Neural progenitor cell (in vitro differentiated cells): ENCODE measurements around the gene GATA5. TPM values are rescaled to one million over a fixed set of nuclear protein-coding genes. Genes with fewer than 3 reads are reported as not detected.

Experiments used
- DNase-seq: peaks from one replicate; pipeline ENCODE4 v3.0.0-alpha.2; 2016; ENCODE audit warnings: low spot score
- H2AFZ ChIP-seq: fragments of 200-600 bp; sonication (generic); replicated peaks from 2 replicates; pipeline ENCODE4 v1.6.1; 2016; ENCODE audit warnings: antibody characterized with exemption
- H3F3A ChIP-seq: fragments of 200-600 bp; sonication (generic); 2 replicates; pipeline ENCODE4 v1.6.1; 2016; ENCODE audit warnings: antibody characterized with exemption, low read depth
- H3K27ac ChIP-seq: fragments of 200-600 bp; sonication (generic); 2 replicates; pipeline ENCODE4 v1.5.1; 2016; ENCODE audit warnings: mild to moderate bottlenecking
- H3K27me3 ChIP-seq: fragments of 200-600 bp; sonication (generic); 2 replicates; pipeline ENCODE4 v1.6.1; 2016; ENCODE audit warnings: mild to moderate bottlenecking, moderate library complexity
- H3K36me3 ChIP-seq: fragments of 200-600 bp; sonication (generic); 2 replicates; pipeline ENCODE4 v1.5.1; 2016
- H3K4me1 ChIP-seq: fragments of 200-600 bp; sonication (generic); 2 replicates; pipeline ENCODE4 v1.6.1; 2016; ENCODE audit warnings: mixed run types
- H3K4me2 ChIP-seq: fragments of 200-600 bp; sonication (generic); 2 replicates; pipeline ENCODE4 v1.6.1; 2016
- H3K4me3 ChIP-seq: fragments of 200-600 bp; sonication (generic); 2 replicates; pipeline ENCODE4 v1.5.1; 2016
- H3K79me2 ChIP-seq: fragments of 200-600 bp; sonication (generic); 2 replicates; pipeline ENCODE4 v1.6.1; 2016; ENCODE audit warnings: low read depth
- H3K9ac ChIP-seq: fragments of 200-600 bp; sonication (generic); 2 replicates; pipeline ENCODE4 v1.6.1; 2016
- H3K9me3 ChIP-seq: fragments of 200-600 bp; sonication (generic); 2 replicates; pipeline ENCODE4 v1.5.1; 2016; ENCODE audit warnings: low read depth
- H4K20me1 ChIP-seq: fragments of 200-600 bp; sonication (generic); 2 replicates; pipeline ENCODE4 v1.6.1; 2016; ENCODE audit warnings: low read depth
- H3K27ac Mint-ChIP-seq: 3 replicates; pipeline ENCODE4 v1.8.0; 2021; ENCODE audit warnings: mixed read lengths
- H3K27me3 Mint-ChIP-seq: 2 replicates; pipeline ENCODE4 v1.8.0; 2022; ENCODE audit warnings: low read depth, mild to moderate bottlenecking, inconsistent platforms, moderate library complexity, mixed read lengths; ENCODE audit not compliant: insufficient read depth
- H3K36me3 Mint-ChIP-seq: 3 replicates; pipeline ENCODE4 v1.8.0; 2021; ENCODE audit warnings: mixed read lengths
- H3K4me1 Mint-ChIP-seq: 3 replicates; pipeline ENCODE4 v1.8.0; 2021; ENCODE audit warnings: mixed read lengths
- H3K4me3 Mint-ChIP-seq: 3 replicates; pipeline ENCODE4 v1.8.0; 2021; ENCODE audit warnings: mild to moderate bottlenecking, moderate library complexity, mixed read lengths
- H3K9me3 Mint-ChIP-seq: 3 replicates; pipeline ENCODE4 v1.8.0; 2020; ENCODE audit warnings: mixed read lengths
- EZH2 ChIP-seq: fragments of 200-600 bp; sonication (generic); IDR thresholded peaks from 2 replicates; pipeline ENCODE4 v1.6.1; 2017; ENCODE audit warnings: antibody characterized with exemption, mild to moderate bottlenecking, moderate library complexity
- EZH2phosphoT487 ChIP-seq: fragments of 200-600 bp; sonication (generic); IDR thresholded peaks from 2 replicates; pipeline ENCODE4 v1.6.1; 2017; ENCODE audit warnings: antibody characterized with exemption
- total RNA-seq: library from RNA; depleted of rRNA; stranded (reverse); fragments of >200 nt; gene quantifications from 2 replicates; pipeline ENCODE4 v1.2.3, GENCODE V29; 2015; ENCODE audit warnings: low replicate concordance
- TF ChIP-seq, protein P1 (sequence below): fragments of 200-600 bp; sonication (generic); IDR thresholded peaks from 2 replicates; pipeline ENCODE4 v1.5.1; 2017; ENCODE audit warnings: antibody characterized with exemption, mild to moderate bottlenecking

The GATA5 gene
- total RNA-seq, 1 donor from 2014 or later = not detected

DNA sequence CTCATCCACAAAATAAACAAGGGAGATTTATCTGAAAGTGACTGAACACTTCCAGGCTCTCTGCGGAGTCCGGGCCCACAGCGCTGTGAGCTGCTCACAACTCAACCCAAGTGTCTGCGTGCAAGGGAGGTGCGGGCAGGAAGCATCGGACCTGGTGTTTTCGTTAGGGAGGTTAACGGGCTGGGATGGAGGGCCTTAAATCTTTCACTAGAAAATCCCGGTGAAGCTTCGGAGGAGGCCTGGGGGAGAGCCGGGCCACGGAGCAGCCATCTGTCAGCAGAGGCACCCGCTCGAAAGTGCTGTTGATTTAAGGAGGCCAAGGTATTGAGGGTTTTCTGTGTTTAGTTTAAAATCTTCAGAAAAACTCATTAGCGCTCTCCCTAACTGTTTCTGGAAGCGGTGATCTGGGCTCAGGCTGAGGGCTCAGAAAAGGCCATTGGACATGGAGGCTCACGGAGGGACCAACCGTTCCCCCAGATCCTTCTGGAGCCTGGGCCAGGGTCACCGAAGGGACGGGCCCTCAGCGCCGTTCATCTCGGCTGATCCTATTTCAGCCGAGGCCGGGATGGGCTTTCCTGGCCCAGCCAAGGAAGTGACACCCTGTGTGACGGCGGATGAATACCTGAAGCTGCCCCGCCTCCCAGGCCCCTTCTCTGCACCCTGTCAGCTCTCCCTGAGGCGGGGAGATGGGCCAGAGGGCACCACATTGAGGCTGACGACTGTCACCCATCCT, 20.7 kb downstream of the GATA5 start:
- H3K79me2 ChIP-seq = no peaks in the 10 kb centered on the region
- H3K4me1 ChIP-seq = peaks cover 12% of the 10 kb centered on the region
- Mint-ChIP-seq H3K4me3 (no peak overlapping the region), H3K4me1 (peaks cover 13% of the 10 kb centered on the region), H3K27ac (peak overlapping the region; percentile 72), H3K9me3 (no peaks in the 10 kb centered on the region), H3K36me3 (no peaks in the 10 kb centered on the region), H3K27me3 (peaks cover 5% of the 10 kb centered on the region)
- no peaks in the 10 kb centered on the region for H3K27me3 ChIP-seq
- no peak overlapping the region for H3K27ac ChIP-seq
- H3K9ac ChIP-seq = peak overlapping the region; percentile 14
- H4K20me1 ChIP-seq = no peaks in the 10 kb centered on the region
- H3K9me3 ChIP-seq = no peaks in the 10 kb centered on the region
- TF ChIP-seq, protein P1, sequence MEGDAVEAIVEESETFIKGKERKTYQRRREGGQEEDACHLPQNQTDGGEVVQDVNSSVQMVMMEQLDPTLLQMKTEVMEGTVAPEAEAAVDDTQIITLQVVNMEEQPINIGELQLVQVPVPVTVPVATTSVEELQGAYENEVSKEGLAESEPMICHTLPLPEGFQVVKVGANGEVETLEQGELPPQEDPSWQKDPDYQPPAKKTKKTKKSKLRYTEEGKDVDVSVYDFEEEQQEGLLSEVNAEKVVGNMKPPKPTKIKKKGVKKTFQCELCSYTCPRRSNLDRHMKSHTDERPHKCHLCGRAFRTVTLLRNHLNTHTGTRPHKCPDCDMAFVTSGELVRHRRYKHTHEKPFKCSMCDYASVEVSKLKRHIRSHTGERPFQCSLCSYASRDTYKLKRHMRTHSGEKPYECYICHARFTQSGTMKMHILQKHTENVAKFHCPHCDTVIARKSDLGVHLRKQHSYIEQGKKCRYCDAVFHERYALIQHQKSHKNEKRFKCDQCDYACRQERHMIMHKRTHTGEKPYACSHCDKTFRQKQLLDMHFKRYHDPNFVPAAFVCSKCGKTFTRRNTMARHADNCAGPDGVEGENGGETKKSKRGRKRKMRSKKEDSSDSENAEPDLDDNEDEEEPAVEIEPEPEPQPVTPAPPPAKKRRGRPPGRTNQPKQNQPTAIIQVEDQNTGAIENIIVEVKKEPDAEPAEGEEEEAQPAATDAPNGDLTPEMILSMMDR = no peak
- TF ChIP-seq EZH2 (no peak), EZH2phosphoT487 (no peak)
- peak overlapping the region; percentile 68 for H2AFZ ChIP-seq
- no peak overlapping the region for H3K4me2 ChIP-seq
- peak; percentile 37 for DNase-seq
- no peak overlapping the region for H3K4me3 ChIP-seq
- H3K36me3 ChIP-seq = no peaks in the 10 kb centered on the region
- no peaks in the 10 kb centered on the region for H3F3A ChIP-seq

GRCh38 chr20:62453186-62453808, 22.5 kb downstream of the GATA5 start:
- no peaks in the 10 kb centered on the region for H3K36me3 Mint-ChIP-seq
- Histone ChIP-seq H3K9ac (no peak overlapping the region), H2AFZ (no peak overlapping the region), H3K4me2 (no peak overlapping the region), H4K20me1 (no peaks in the 10 kb centered on the region), H3K27me3 (no peaks in the 10 kb centered on the region), H3K4me3 (no peak overlapping the region), H3K79me2 (no peaks in the 10 kb centered on the region), H3K36me3 (no peaks in the 10 kb centered on the region), H3F3A (no peaks in the 10 kb centered on the region), H3K4me1 (peaks cover 24% of the 10 kb centered on the region), H3K27ac (no peak overlapping the region), H3K9me3 (no peaks in the 10 kb centered on the region)
- H3K4me3 Mint-ChIP-seq = no peak overlapping the region
- H3K27ac Mint-ChIP-seq = no peak overlapping the region
- no peaks in the 10 kb centered on the region for H3K9me3 Mint-ChIP-seq
- TF ChIP-seq, protein P1 = no peak
- TF ChIP-seq EZH2 (no peak), EZH2phosphoT487 (no peak)
- peaks cover 26% of the 10 kb centered on the region for H3K4me1 Mint-ChIP-seq
- H3K27me3 Mint-ChIP-seq = peaks cover 10% of the 10 kb centered on the region
- DNase-seq = no peak

- no peak overlapping the region for H3K4me2 ChIP-seq
- no peaks in the 10 kb centered on the region for H3K79me2 ChIP-seq
- H3K9ac ChIP-seq = no peak overlapping the region
- no peaks in the 10 kb centered on the region for H3K36me3 ChIP-seq
- Mint-ChIP-seq H3K9me3 (no peaks in the 10 kb centered on the region), H3K4me1 (peaks cover 32% of the 10 kb centered on the region), H3K4me3 (no peak overlapping the region), H3K36me3 (no peaks in the 10 kb centered on the region), H3K27me3 (peaks cover 13% of the 10 kb centered on the region), H3K27ac (no peak overlapping the region)
- peaks cover 25% of the 10 kb centered on the region for H3K4me1 ChIP-seq
- no peak overlapping the region for H2AFZ ChIP-seq
- no peaks in the 10 kb centered on the region for H3F3A ChIP-seq
- no peaks in the 10 kb centered on the region for H3K9me3 ChIP-seq
- H4K20me1 ChIP-seq = no peaks in the 10 kb centered on the region
- H3K27me3 ChIP-seq = no peaks in the 10 kb centered on the region
- H3K4me3 ChIP-seq = no peak overlapping the region
- H3K27ac ChIP-seq = no peak overlapping the region
- DNase-seq = no peak
- TF ChIP-seq EZH2phosphoT487 = no peak
- TF ChIP-seq EZH2 = no peak
Observed at GRCh38 chr20:62452475-62453095, 23.2 kb downstream of the GATA5 start.

DNA sequence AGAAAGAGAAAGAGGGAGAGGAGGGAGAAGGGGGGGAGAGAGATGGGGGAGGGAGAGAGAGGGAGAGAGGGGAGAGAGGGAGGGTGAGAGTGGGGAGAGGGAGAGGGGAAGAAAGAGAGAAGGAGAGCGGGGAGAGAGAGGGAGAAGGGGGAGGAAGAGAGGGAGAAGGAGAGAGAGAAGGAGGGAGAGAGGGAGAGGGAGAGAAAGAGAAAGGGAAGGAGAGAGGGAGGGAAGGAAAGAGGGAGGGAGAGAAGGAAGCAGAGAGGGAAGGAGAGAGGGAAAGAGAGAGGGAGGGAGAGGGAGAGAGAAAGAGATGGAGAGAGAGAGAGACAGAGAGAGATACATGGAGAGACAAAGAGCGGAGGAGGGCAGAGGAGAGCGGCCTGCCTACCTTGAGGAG, 23.8 kb downstream of the GATA5 start:
- no peaks in the 10 kb centered on the region for H3K79me2 ChIP-seq
- H3K4me3 ChIP-seq = no peak overlapping the region
- H3K36me3 ChIP-seq = no peaks in the 10 kb centered on the region
- H3K27ac ChIP-seq = no peak overlapping the region
- no peaks in the 10 kb centered on the region for H3K9me3 Mint-ChIP-seq
- H3K4me1 ChIP-seq = peaks cover 25% of the 10 kb centered on the region
- peaks cover 15% of the 10 kb centered on the region for H3K27me3 Mint-ChIP-seq
- no peak overlapping the region for H3K9ac ChIP-seq
- H3K27me3 ChIP-seq = no peaks in the 10 kb centered on the region
- H3K36me3 Mint-ChIP-seq = no peaks in the 10 kb centered on the region
- peaks cover 34% of the 10 kb centered on the region for H3K4me1 Mint-ChIP-seq
- TF ChIP-seq, protein P1 = no peak
- TF ChIP-seq EZH2phosphoT487 (no peak), EZH2 (no peak)
- no peaks in the 10 kb centered on the region for H3K9me3 ChIP-seq
- no peak for DNase-seq
- H3K27ac Mint-ChIP-seq = no peak overlapping the region
- H4K20me1 ChIP-seq = no peaks in the 10 kb centered on the region
- H3K4me3 Mint-ChIP-seq = no peak overlapping the region
- no peak overlapping the region for H2AFZ ChIP-seq
- no peaks in the 10 kb centered on the region for H3F3A ChIP-seq
- H3K4me2 ChIP-seq = no peak overlapping the region
